H1 (cell line): ENCODE results near the gene APOBEC2. TPM values are rescaled to one million over a fixed set of nuclear protein-coding genes. Genes with fewer than 3 reads are reported as not detected.

Experiments used
- CTCF ChIA-PET: fragments of 300-600 bp; sonication (Branson Sonifier 250); formaldehyde crosslinking; loops from one replicate; lab custom pipeline; 2021; ENCODE audit not compliant: partially characterized antibody; lab: Charles Lee
- POLR2A ChIA-PET: fragments of 300-600 bp; sonication (Branson Sonifier 250); formaldehyde crosslinking; loops from one replicate; lab custom pipeline; 2021; ENCODE audit warnings: inconsistent platforms; ENCODE audit not compliant: partially characterized antibody; lab: Charles Lee
- DNase-seq, 2 experiments: peaks; one replicate each; pipeline versions ENCODE4 v3.0.0 to v3.0.0-alpha.2; 2010 to 2022; ENCODE audit warnings: low spot score in 2 of 2, low read depth in 1 of 2, mixed read lengths in 1 of 2
- FAIRE-seq: peaks from 2 replicates; lab custom pipeline; 2011; peaks lifted over from hg19 to GRCh38; lab: Jason Lieb, UNC
- H2AFZ ChIP-seq: 2 replicates; pipeline ENCODE4 v1.8.1; 2012; ENCODE audit warnings: low read length, inconsistent platforms
- H2AK5ac ChIP-seq: 2 replicates; pipeline ENCODE4 v1.6.1; 2013; ENCODE audit warnings: low read depth, low read length
- H2BK120ac ChIP-seq: replicated peaks from 2 replicates; pipeline ENCODE3; 2013; ENCODE audit warnings: low read depth, low read length, inconsistent platforms
- H2BK12ac ChIP-seq: 2 replicates; pipeline ENCODE4 v1.6.1; 2013; ENCODE audit warnings: low read depth, low read length
- H2BK15ac ChIP-seq: 2 replicates; pipeline ENCODE4 v1.6.1; 2013; ENCODE audit warnings: low read length
- H2BK20ac ChIP-seq: 2 replicates; pipeline ENCODE4 v1.6.1; 2013; ENCODE audit warnings: low read length
- H2BK5ac ChIP-seq: 2 replicates; pipeline ENCODE4 v1.6.1; 2013; ENCODE audit warnings: low read depth, low read length
- H3K14ac ChIP-seq: 2 replicates; pipeline ENCODE4 v1.6.1; 2013; ENCODE audit warnings: inconsistent platforms; ENCODE audit not compliant: insufficient read length
- H3K18ac ChIP-seq: 2 replicates; pipeline ENCODE4 v1.6.1; 2013; ENCODE audit warnings: low read length; ENCODE audit errors: extremely low read depth
- H3K23ac ChIP-seq: 2 replicates; pipeline ENCODE4 v1.6.1; 2013; ENCODE audit warnings: inconsistent platforms; ENCODE audit not compliant: insufficient read length
- H3K23me2 ChIP-seq: 2 replicates; pipeline ENCODE4 v1.6.1; 2013; ENCODE audit warnings: low read depth, low read length
- H3K27ac ChIP-seq: 2 replicates; pipeline ENCODE4 v1.6.1; 2011; ENCODE audit warnings: low read depth, low read length, inconsistent platforms
- H3K27me3 ChIP-seq, 4 experiments: replicated peaks in 1 of 4; 1 replicate in 1 of 4; 2 replicates in 3 of 4; pipeline versions ENCODE4 v1.6.1 to v1.8.1; 2011 to 2013; ENCODE audit warnings: low read length in 3 of 4, mild to moderate bottlenecking in 3 of 4, inconsistent platforms in 2 of 4, mixed read lengths in 2 of 4, moderate library complexity in 1 of 4; ENCODE audit not compliant: control insufficient read depth in 3 of 4, insufficient read depth in 3 of 4; ENCODE audit errors: extremely low read depth in 1 of 4
- H3K36me3 ChIP-seq, 4 experiments: 2 replicates each; pipeline versions ENCODE4 v1.6.1 to v1.8.1; 2011 to 2013; ENCODE audit warnings: mild to moderate bottlenecking in 4 of 4, low read length in 3 of 4, moderate library complexity in 2 of 4, control low read depth in 1 of 4, inconsistent platforms in 1 of 4; ENCODE audit not compliant: insufficient read depth in 4 of 4, control insufficient read depth in 2 of 4
- H3K4ac ChIP-seq: replicated peaks from 2 replicates; pipeline ENCODE3; 2013; ENCODE audit warnings: low read length, low read depth, mixed read lengths, inconsistent platforms; ENCODE audit not compliant: insufficient read length
- H3K4me1 ChIP-seq, 4 experiments: replicated peaks in 1 of 4; 1 replicate in 1 of 4; 2 replicates in 3 of 4; pipeline versions ENCODE4 v1.6.1 to v1.8.1; 2011 to 2013; ENCODE audit warnings: low read length in 3 of 4, inconsistent platforms in 2 of 4, mixed read lengths in 1 of 4; ENCODE audit not compliant: insufficient read depth in 4 of 4, control insufficient read depth in 3 of 4
- H3K4me2 ChIP-seq, 2 experiments: 2 replicates each; pipeline versions ENCODE4 v1.6.1 to v1.8.1; 2011 to 2013; ENCODE audit warnings: low read depth in 2 of 2, low read length in 2 of 2, control low read depth in 1 of 2, inconsistent platforms in 1 of 2, mild to moderate bottlenecking in 1 of 2; ENCODE audit not compliant: insufficient read depth in 1 of 2
- H3K4me3 ChIP-seq, 4 experiments: fragments of 200-600, 300-600 bp in 1 of 4; sonication (generic), shearing (Covaris generic), sonication (Bioruptor Twin) in 1 of 4; 2 replicates each; pipeline versions ENCODE4 v1.5.1 to v1.8.1; 2011 to 2016; ENCODE audit warnings: low read length in 4 of 4, low read depth in 3 of 4, control low read depth in 2 of 4, inconsistent platforms in 2 of 4, mild to moderate bottlenecking in 2 of 4, mixed read lengths in 1 of 4, moderate library complexity in 1 of 4; ENCODE audit not compliant: insufficient read depth in 2 of 4; ENCODE audit errors: extremely low read depth in 1 of 4
- H3K56ac ChIP-seq: replicated peaks from 2 replicates; pipeline ENCODE3; 2013; ENCODE audit warnings: low read depth, mild to moderate bottlenecking, mixed read lengths, low read length, inconsistent platforms; ENCODE audit not compliant: insufficient read length
- H3K79me1 ChIP-seq: 2 replicates; pipeline ENCODE4 v1.6.1; 2013; ENCODE audit warnings: low read depth, low read length, control low read depth
- H3K79me2 ChIP-seq, 2 experiments: 2 replicates each; pipeline versions ENCODE4 v1.6.1 to v1.8.1; 2012 to 2013; ENCODE audit warnings: low read length in 2 of 2, mild to moderate bottlenecking in 2 of 2, inconsistent platforms in 1 of 2; ENCODE audit not compliant: insufficient read depth in 2 of 2, control insufficient read depth in 1 of 2
- H3K9ac ChIP-seq, 4 experiments: replicated peaks in 1 of 4; 1 replicate in 1 of 4; 2 replicates in 3 of 4; pipeline versions ENCODE4 v1.6.1 to v1.8.1; 2011 to 2013; ENCODE audit warnings: low read depth in 3 of 4, low read length in 3 of 4, control low read depth in 2 of 4, mild to moderate bottlenecking in 2 of 4, moderate library complexity in 2 of 4, inconsistent platforms in 1 of 4; ENCODE audit errors: extremely low read depth in 1 of 4
- H3K9me3 ChIP-seq, 2 experiments: 2 replicates each; pipeline versions ENCODE4 v1.6.1 to v1.8.1; 2012 to 2013; ENCODE audit warnings: mild to moderate bottlenecking in 2 of 2, moderate library complexity in 2 of 2, control low read depth in 1 of 2, inconsistent platforms in 1 of 2, low read depth in 1 of 2, low read length in 1 of 2, mixed read lengths in 1 of 2; ENCODE audit not compliant: insufficient read depth in 2 of 2
- H4K20me1 ChIP-seq, 2 experiments: replicated peaks in 1 of 2; 2 replicates each; pipeline versions ENCODE3 to v1.8.1; 2011 to 2013; ENCODE audit warnings: inconsistent platforms in 2 of 2, low read length in 2 of 2, mild to moderate bottlenecking in 1 of 2; ENCODE audit not compliant: insufficient read depth in 2 of 2, control insufficient read depth in 1 of 2
- H4K5ac ChIP-seq: 2 replicates; pipeline ENCODE4 v1.6.1; 2013; ENCODE audit warnings: low read length, low read depth, mixed read lengths, inconsistent platforms; ENCODE audit not compliant: insufficient read length
- H4K8ac ChIP-seq: 2 replicates; pipeline ENCODE4 v1.8.0; 2013; ENCODE audit warnings: mild to moderate bottlenecking, moderate library complexity, low read length, inconsistent platforms; ENCODE audit not compliant: insufficient read depth; ENCODE audit errors: extremely low read depth
- H4K91ac ChIP-seq: replicated peaks from 2 replicates; pipeline ENCODE3; 2013; ENCODE audit warnings: low read length, mixed read lengths, inconsistent platforms; ENCODE audit not compliant: insufficient read length
- ATF3 ChIP-seq: IDR thresholded peaks from 2 replicates; pipeline ENCODE4 v1.6.1; 2011; ENCODE audit warnings: low read depth, mild to moderate bottlenecking, low read length; ENCODE audit not compliant: insufficient read depth
- BCL11A ChIP-seq, 2 experiments: IDR thresholded peaks; one replicate each; pipeline ENCODE4 v1.6.1; 2011; ENCODE audit warnings: low read depth in 2 of 2, low read length in 2 of 2, mild to moderate bottlenecking in 2 of 2
- CREB1 ChIP-seq: IDR thresholded peaks from 2 replicates; pipeline ENCODE4 v1.6.1; 2012; ENCODE audit warnings: inconsistent platforms
- MAX ChIP-seq: IDR thresholded peaks from 2 replicates; pipeline ENCODE4 v1.6.1; 2012; ENCODE audit warnings: inconsistent platforms
- PHF8 ChIP-seq: fragments of 200-600 bp; sonication (generic); conservative IDR thresholded peaks from 2 replicates; pipeline ENCODE4 v1.7.1; 2012; ENCODE audit warnings: low read depth, mild to moderate bottlenecking, inconsistent platforms, low read length, moderate library complexity
- POLR2A ChIP-seq, 2 experiments: IDR thresholded peaks; 1 replicate in 1 of 2; 2 replicates in 1 of 2; pipeline ENCODE4 v1.6.1; 2011; ENCODE audit warnings: low read depth in 2 of 2, low read length in 2 of 2, mild to moderate bottlenecking in 2 of 2; ENCODE audit errors: control extremely low read depth in 1 of 2
- POU5F1 ChIP-seq: IDR thresholded peaks from 2 replicates; pipeline ENCODE4 v1.6.1; 2011; ENCODE audit warnings: low read depth, mild to moderate bottlenecking, low read length, moderate library complexity
- RBBP5 ChIP-seq: IDR thresholded peaks from 2 replicates; pipeline ENCODE4 v1.7.1; 2012; ENCODE audit warnings: low read depth, mild to moderate bottlenecking, inconsistent platforms, low read length, moderate library complexity, borderline replicate concordance
- RFX5 ChIP-seq: IDR thresholded peaks from 2 replicates; pipeline ENCODE4 v1.6.1; 2011; ENCODE audit warnings: low read depth, low read length, improper control_type of control experiment, borderline replicate concordance
- SIRT6 ChIP-seq: IDR thresholded peaks from one replicate; pipeline ENCODE4 v1.7.1; 2012; ENCODE audit warnings: low read length, inconsistent platforms
- TBP ChIP-seq: IDR thresholded peaks from 2 replicates; pipeline ENCODE4 v1.6.1; 2011; ENCODE audit warnings: low read depth, low read length, improper control_type of control experiment
- USF2 ChIP-seq: IDR thresholded peaks from 2 replicates; pipeline ENCODE4 v1.6.1; 2011; ENCODE audit warnings: low read length, improper control_type of control experiment
- ZNF274 ChIP-seq: IDR thresholded peaks from 2 replicates; pipeline ENCODE4 v1.7.0; 2012; ENCODE audit warnings: low read length, borderline replicate concordance; ENCODE audit errors: extremely low read depth
- WGBS, 2 experiments: shearing (Covaris generic) in 1 of 2; methylation state at CpG; one replicate each; pipeline versions ENCODE4 v1.1.6 to v1.1.7; 2013 to 2015; ENCODE audit warnings: low lambda C conversion rate in 2 of 2, mixed read lengths in 2 of 2, inconsistent platforms in 1 of 2, low coverage in 1 of 2, missing lambda C conversion rate in 1 of 2; ENCODE audit not compliant: insufficient replicate concordance in 2 of 2, insufficient coverage in 1 of 2, insufficient read length in 1 of 2; ENCODE audit errors: extremely low coverage in 1 of 2, missing lambda C conversion rate in 1 of 2; 5-methylcytosine and 5-hydroxymethylcytosine counted together
- polyA plus RNA-seq, 7 experiments: library from polyadenylated mRNA; depleted of rRNA in 3 of 7; stranded (reverse) in 5 of 7; unstranded in 2 of 7; fragments of >200 nt in 5 of 7; fragments of 200-250 nt in 2 of 7; gene quantifications; 1 replicate in 5 of 7; 2 replicates in 1 of 7; 4 replicates in 1 of 7; pipeline versions ENCODE4 v1.2.1 to v1.2.3, GENCODE V29; 2011 to 2013; ENCODE audit warnings: missing spikeins in 2 of 7, mixed read lengths in 2 of 7
- total RNA-seq: library from RNA; stranded (reverse); fragmentation: NEBNext Ultra II Directional; extraction: Animal tissue kit (Norgen Biotek cat#: 25700); gene quantifications from 2 replicates; pipeline ENCODE4 v1.2.1, GENCODE V29; 2021

APOBEC2 gene
- total and polyA plus RNA-seq, 2 of the 8 experiments (the other 6 are each of a cell fraction or from before 2014, with no cell fraction given): not detected

- Histone ChIP-seq H3K18ac (no peak overlapping the region), H2BK15ac (no peak overlapping the region), H3K4me2 (no peak overlapping the region), H2AK5ac (no peak overlapping the region), H3K56ac (no peak overlapping the region), H3K79me1 (no peaks in the 10 kb centered on the region), H3K4me1 (no peaks in the 10 kb centered on the region), H3K23me2 (no peaks in the 10 kb centered on the region), H3K27me3 (no peaks in the 10 kb centered on the region), H4K5ac (no peak overlapping the region), H2BK12ac (no peak overlapping the region), H2BK20ac (no peak overlapping the region), H2BK5ac (no peak overlapping the region), H3K4me3 (no peak overlapping the region), H3K79me2 (no peaks in the 10 kb centered on the region), H2AFZ (no peak overlapping the region), H3K23ac (no peak overlapping the region), H3K9me3 (no peaks in the 10 kb centered on the region), H3K36me3 (no peaks in the 10 kb centered on the region), H3K14ac (no peak overlapping the region), H4K91ac (no peak overlapping the region), H3K27ac (no peak overlapping the region), H4K8ac (no peak overlapping the region), H3K4ac (no peak overlapping the region), H2BK120ac (no peak overlapping the region), H3K9ac (no peak overlapping the region), H4K20me1 (no peaks in the 10 kb centered on the region)
- no peak for DNase-seq
- 70% methylated on average over 1 of the region's 1 CpG; no CpG with 5 or more reads in 1 of the 2 experiments for WGBS, 2 experiments
- POLR2A ChIA-PET: interaction anchor here (0.9 to 2.1 kb wide), 4 partner anchors 9 to 20 kb away, joined by 3 to 7 read pairs (median 4); no protein-coding TSS in a partner anchor
- CTCF ChIA-PET: interaction anchor here (1.1 to 4.8 kb wide), 6 partner anchors 10 to 302 kb away, joined by 3 to 37 read pairs (median 4); partner anchors contain the start of gene UNC5CL
- FAIRE-seq: no peak
- TF ChIP-seq MAX: no peak
- no peak for TF ChIP-seq ZNF274
- TF ChIP-seq BCL11A (IDR thresholded peaks at IDR 0.05; ENCODE audit: low read depth in 2 of 2, low read length in 2 of 2): no peak
- TF ChIP-seq USF2: no peak
- no peak for TF ChIP-seq RBBP5
- no peak for TF ChIP-seq CREB1
- TF ChIP-seq ATF3: no peak
- TF ChIP-seq TBP: no peak
- TF ChIP-seq POU5F1: no peak
- no peak for TF ChIP-seq RFX5
- no peak for TF ChIP-seq SIRT6
- no peak for TF ChIP-seq PHF8
- no peak for TF ChIP-seq POLR2A (IDR thresholded peaks at IDR 0.05; ENCODE audit: control extremely low read depth in 1 of 2, low read depth in 2 of 2, low read length in 2 of 2)
Measured at GRCh38 chr6:41017663-41018062, 35.3 kb upstream of the APOBEC2 start.
